Right lobe of liver (tissue), 4 donors: Measurements from ENCODE around the gene AGT.

Experiments
- POLR2A ChIP-seq: fragments of 450-650 bp; IDR thresholded peaks from one replicate; pipeline ENCODE4 v1.6.1; 2017; ENCODE audit warnings: antibody characterized with exemption, mild to moderate bottlenecking
- TF ChIP-seq, protein P1 (sequence below), 4 donors: fragments of 200-600 bp in 3 of 4; fragments of 450-650 bp in 1 of 4; IDR thresholded peaks; one replicate each; pipeline versions ENCODE4 v1.5.1 to v1.8.0; 2016 to 2022; ENCODE audit warnings: antibody characterized with exemption in 4 of 4, mild to moderate bottlenecking in 2 of 4
- donor health status: DM: no; HTN: no; CAD: no.
- donor health status: DM: no; HTN: no; CAD: no.
- donor health status: DM: no; HTN: yes; CAD: no.

DNA sequence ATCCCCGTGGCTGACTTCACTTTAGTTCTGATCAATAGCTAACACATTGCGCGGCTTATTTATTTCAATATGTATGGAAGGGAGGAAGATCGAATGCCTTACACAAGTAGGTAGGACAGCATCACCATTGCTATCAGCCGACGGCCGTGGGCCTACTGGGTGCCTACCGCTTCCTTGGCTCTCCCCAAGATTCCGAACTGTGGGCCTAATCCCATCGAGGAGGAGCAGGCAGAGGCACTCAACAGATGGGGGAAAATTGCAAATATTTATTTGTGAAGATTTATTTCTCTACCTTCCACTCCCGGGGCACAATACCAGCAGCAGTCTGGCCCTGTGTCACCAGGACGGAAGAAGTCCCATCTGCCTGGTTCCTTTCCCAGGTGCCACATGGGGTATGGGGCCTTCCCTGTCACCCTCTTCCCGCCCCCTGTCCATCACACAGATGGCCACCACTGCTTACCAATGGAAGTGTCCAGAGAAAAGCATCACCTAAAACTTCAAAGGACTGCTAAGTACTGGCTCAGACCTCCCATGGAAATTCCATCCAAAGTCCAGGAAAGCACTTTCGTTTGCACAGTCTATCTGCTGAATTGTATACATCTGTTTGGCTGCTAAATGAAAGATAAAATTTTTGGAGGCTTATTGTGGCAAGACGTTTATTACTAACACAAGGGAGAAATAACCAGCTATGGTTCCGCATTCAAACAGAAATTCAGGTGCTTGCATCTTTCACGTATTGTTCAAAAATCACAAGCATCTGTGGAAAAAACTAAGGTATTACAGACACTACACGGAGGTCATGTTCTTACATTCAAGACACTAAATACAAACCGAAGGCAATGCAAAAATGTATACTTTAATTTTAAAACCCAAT lies 11.8 kb downstream of the AGT start:
- TF ChIP-seq, protein P1, sequence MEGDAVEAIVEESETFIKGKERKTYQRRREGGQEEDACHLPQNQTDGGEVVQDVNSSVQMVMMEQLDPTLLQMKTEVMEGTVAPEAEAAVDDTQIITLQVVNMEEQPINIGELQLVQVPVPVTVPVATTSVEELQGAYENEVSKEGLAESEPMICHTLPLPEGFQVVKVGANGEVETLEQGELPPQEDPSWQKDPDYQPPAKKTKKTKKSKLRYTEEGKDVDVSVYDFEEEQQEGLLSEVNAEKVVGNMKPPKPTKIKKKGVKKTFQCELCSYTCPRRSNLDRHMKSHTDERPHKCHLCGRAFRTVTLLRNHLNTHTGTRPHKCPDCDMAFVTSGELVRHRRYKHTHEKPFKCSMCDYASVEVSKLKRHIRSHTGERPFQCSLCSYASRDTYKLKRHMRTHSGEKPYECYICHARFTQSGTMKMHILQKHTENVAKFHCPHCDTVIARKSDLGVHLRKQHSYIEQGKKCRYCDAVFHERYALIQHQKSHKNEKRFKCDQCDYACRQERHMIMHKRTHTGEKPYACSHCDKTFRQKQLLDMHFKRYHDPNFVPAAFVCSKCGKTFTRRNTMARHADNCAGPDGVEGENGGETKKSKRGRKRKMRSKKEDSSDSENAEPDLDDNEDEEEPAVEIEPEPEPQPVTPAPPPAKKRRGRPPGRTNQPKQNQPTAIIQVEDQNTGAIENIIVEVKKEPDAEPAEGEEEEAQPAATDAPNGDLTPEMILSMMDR (IDR thresholded peaks at IDR 0.05), result no peak
- no peak for TF ChIP-seq POLR2A
